Inferior parietal cortex (tissue), 1 donor: ENCODE measurements around the gene MRPS25.
A peak's percentile ranks its signal among the peaks of the same experiment; 100 is the strongest.

Experiments used
- DNase-seq: peaks from one replicate; pipeline ENCODE4 v3.0.0-alpha.2; 2016; ENCODE audit errors: extremely low spot score

The MRPS25 gene

GRCh38 chr3:15083252-15083651 is 18.1 kb upstream of the MRPS25 start:
- DNase-seq: no peak

DNA sequence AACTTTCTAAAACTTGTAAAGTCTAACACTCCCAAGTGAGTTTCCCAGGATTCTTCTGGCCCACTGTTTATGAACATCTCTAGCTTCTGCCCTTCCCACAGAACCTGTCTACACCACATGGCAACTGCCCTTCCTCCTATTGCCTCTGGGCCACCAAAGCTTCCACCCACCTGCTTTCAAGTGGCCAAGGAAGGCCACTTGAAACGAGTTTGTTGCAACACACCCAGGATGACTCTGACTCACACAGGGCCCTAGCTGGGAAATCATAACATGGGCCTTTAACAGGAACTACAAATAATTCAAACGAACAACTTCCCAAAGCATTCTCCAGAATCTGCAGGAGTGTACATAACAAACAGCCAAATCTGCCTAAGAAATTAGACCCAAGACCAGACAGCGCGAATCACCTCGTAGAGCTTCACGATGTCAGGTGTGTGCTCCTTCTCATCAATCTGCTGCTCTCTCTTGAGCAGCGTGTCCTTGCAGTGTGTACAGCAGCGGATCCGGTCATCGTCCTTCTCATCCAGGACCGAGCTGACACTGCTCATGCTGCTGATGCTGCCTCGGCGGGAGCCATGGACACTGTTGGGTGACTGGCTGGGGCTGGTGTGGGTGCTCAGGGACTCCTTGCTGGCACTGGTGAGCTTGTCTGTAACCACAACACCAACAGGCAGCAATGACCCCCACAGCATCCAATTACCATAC is 17.0 kb upstream of the MRPS25 start:
- no peak for DNase-seq

DNA sequence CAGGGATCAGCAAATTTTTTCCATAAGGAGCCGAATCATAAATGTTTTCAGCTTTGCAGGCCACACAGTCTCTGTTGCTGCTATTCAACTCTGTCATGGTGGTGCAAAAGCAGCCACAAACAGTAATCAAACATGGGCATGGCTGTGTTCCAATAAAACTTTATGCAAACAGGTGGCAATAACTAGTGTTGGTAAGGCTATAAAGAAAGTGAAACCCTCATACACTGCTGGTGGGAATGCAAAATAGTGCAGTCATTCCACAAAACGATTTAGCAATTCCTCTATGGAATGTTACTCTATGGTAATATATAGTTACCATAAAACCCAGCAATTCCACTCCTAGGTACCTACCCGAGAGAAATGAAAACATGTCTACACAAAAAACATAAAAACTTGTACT is 14.0 kb upstream of the MRPS25 start:
- no peak for DNase-seq

DNA sequence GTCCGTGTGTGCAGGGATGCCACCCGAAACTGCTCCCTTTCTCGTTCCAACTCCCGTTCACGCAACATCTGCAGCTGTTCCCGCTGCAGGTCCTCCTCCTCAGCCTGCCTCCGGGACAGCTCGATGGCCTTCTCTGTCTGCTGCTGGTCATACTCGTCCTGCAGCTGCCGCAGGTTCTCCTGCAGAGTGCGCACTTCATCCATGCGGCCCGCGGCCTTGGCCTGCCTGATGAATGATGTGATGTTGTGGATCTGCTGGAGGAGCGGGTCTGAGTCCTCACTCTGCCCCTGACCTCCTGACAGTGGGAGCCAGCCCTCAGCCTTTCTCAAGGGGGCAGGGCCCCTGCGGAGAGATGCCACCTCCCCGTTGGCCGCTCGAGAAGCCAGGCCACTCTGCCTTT is 9.4 kb upstream of the MRPS25 start:
- no peak for DNase-seq

- DNase-seq: no peak
Measured at GRCh38 chr3:15071699-15072098, 6.6 kb upstream of the MRPS25 start.

DNA sequence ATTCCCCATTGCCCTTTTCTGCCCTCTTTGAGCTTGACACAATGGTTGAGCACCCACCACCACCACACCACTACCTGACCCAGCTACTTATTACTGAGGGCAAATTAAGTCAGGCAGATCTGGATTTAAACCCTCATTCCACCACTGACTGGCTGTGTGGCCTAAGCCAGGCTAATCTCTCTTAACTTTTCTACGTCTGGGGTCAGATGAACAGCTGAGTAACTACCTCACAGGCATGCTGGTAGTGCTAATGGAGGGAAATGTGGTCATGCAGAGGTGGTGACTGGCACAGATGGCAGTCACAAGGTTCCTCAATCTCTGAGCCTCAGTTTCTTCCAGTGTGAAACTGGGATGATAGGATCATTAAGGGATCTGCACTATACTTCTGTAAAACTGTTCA is 4.3 kb upstream of the MRPS25 start:
- DNase-seq: no peak

- DNase-seq: no peak
Measured at GRCh38 chr3:15066467-15066866, 1.4 kb upstream of the MRPS25 start.

DNA sequence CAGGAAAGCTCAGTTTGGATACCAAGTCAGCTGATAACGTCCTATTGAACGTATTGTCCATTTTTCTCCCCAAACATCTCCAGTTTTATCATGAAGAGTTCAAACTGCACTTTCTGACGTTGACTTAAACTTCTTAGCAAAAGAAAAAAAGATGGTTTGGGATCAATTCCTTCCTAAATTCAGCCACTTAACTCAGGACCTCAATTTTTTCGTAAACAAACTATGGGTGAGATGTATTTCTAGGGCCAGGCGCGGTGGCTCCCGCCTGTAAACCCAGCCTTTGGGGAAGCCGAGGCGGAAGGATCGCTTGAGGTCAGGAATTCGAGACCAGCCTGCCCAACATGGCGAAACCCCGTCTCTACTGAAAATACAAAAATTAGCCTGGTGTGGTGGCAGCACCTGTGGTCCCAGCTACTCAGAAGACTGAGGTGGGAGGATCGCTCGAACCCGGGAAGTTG is 464 bp upstream of the MRPS25 start:
- DNase-seq: no peak

- DNase-seq: no peak
Measured at GRCh38 chr3:15064299-15064834, 748 bp downstream of the MRPS25 start.

DNA sequence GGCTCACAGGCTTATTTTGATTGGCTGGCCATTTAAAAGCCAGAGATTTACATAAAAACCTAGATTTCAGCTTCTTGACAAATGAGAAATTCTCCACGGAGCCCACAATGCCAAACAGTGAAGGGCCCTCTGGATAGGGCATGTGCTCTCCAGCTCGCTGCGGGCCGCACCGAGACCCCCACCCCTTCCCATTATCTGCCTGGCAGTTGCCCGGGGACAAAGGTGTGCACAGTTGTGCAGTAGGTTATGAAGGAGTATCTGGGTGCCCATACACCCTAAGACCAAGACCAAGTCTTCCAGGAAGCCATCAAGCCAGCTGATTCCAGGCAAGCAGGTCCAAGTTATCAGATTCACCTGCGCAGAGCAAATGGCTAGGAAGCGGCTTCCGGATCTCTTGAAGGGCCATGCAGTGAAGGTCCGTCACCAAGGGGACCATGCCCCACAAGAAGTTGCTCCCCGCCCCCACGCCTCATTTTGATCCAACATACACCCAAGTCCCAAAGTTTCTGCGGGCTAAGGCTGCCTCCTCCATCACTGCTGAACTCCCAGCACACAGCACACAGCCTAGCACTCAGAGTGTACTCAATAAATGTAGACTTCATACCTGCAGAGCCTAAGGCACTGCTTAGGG is 1.3 kb downstream of the MRPS25 start:
- DNase-seq: no peak

DNA sequence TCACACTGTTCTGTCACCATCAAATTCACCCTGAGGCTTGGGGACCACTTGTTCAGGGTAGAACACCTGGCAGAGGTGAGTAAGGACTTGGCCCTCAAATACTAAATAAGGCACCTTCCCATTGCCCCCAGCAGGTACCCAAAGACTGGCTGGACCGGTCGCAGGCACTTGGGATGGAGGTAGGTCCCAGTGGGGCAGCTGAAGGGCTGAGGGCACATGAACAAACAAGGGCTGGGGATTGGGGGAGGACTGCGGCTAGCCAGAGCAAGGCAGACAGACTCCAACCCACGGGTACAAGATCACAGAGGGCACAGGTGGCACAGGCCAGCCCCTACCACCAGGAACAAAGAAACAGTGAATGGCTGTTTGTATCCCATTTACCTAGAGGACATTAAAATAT is 1.9 kb downstream of the MRPS25 start:
- no peak for DNase-seq

- no peak for DNase-seq
Measured at GRCh38 chr3:15060029-15060428, 5.1 kb downstream of the MRPS25 start.

DNA sequence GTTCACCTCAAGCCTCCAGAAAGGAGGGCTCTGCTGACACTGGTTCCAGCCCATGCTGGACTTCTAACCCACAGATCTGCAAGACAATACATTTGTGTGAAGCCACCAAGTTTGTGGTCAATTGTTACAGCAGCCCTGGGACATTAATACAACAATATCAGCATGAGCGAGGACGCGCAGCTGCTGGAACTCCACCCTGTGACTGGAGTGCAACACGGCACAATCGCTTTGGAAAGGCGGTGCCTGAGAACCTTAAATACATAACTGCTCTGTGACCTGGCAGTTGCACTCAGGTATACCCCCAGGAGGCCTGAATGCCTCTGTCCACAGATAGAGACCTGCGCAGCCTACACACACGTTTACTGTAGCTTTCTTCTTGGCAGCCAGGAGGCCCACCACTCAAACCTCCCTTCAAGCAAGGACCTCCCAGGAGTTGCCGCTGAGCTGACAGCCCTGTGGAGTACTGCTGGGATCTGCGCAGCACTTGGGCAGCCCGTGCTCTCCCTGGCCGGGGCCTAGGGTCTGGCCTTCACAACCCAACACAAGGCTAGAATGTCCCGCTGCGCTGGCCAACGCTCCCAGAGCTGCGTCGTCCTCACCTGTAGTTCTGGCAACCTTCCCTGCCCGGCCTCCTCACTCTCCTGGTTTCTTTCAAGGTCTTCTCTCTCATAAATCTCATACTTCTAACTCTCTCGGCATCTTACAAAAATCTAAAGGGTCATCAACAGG is 8.3 kb downstream of the MRPS25 start:
- no peak for DNase-seq

- no peak for DNase-seq
Measured at GRCh38 chr3:15055019-15055557, 10.0 kb downstream of the MRPS25 start.

- DNase-seq: no peak
Measured at GRCh38 chr3:15053541-15053940, 11.6 kb downstream of the MRPS25 start.

- DNase-seq: peak; percentile 42
Measured at GRCh38 chr3:15052335-15053242, 12.5 kb downstream of the MRPS25 start.

- DNase-seq: no peak
Measured at GRCh38 chr3:15051531-15051930, 13.6 kb downstream of the MRPS25 start.

GRCh38 chr3:15050405-15051092 is 14.6 kb downstream of the MRPS25 start:
- DNase-seq: no peak

DNA sequence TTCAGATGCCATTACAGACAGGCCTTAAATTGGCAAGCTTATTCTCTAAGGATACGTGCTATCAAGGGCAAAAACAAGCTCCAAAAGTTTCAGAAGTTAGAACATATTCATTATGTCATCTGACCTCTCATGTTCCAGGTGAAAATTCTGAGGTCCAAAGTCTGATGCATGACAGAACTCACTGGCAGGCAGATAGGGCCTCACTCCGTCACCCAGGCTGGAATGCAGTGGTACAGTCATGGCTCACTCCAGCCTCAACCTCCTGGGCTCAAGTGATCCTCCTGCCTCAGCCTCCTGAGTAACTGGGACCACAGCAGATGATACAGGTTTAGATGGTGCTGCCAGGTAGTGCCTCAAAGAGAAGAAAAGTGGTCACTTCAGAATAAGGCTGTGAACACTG is 15.5 kb downstream of the MRPS25 start:
- DNase-seq: no peak

- DNase-seq: no peak
Measured at GRCh38 chr3:15045667-15046066, 19.4 kb downstream of the MRPS25 start.

DNA sequence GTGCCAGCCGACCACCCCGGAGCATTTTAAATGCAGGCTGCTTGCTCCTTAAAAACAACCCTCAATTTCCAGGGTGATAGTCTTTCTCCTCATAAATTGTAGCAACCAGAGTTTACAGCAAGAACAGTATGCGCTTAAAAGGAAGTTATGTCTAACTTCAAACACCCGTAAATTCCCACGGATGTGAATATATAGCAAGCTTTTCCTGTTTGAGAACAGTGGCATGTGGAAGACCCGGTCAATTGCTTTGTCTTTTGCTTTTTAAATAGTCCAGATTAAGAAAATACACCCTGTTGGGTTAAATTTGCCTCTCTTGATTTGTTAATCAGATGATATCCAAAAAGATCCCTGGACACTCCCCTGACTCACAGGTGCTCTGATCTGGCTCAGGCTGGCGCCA is 20.8 kb downstream of the MRPS25 start:
- DNase-seq: no peak
